HG03469 (cell line): Measurements from ENCODE around the gene RTN4.

Source experiments
- ATAC-seq: cut with Tn5 transposase; IDR thresholded peaks from one replicate; pipeline ENCODE4 v1.9.1; 2021; ENCODE audit warnings: mild to moderate bottlenecking, moderate library complexity, moderate number of reproducible peaks; ENCODE audit not compliant: unreplicated experiment

Gene RTN4

DNA sequence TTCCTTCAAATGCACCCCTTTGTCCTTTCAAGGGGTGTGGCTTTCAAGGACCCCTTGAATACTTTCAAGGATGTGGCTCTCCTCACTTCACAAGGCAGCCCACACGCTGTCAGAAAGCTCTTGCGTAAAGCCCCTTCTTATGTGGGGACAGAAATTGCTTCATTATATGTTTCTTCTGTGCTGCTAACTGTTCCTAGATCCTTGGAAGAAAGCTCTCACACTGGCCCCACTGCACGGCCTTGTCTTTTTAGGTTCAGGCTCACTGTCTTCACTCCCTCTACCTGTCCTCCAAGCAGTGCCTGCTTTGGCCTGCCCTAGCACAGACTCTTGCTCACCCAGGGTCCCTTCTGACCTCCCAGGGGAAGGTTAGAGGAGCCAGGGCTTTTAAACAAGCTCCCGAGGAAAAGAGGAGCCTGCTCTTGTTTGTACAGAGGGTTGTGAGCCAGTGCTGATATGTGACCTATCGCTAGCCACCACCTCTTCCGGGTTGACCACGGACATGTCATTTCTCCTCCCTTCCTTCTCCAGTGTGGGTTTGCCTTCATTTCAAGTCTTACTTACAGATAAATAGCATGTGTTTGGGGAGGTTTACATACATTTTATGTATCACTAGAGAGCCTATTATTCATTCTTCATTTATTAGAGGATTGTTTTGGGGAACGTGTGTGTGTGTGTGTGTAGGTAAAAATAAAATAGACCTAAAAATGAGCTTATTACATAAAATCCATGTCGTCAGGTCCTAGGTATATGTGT, 94.7 kb downstream of the RTN4 start:
- ATAC-seq: no peak

DNA sequence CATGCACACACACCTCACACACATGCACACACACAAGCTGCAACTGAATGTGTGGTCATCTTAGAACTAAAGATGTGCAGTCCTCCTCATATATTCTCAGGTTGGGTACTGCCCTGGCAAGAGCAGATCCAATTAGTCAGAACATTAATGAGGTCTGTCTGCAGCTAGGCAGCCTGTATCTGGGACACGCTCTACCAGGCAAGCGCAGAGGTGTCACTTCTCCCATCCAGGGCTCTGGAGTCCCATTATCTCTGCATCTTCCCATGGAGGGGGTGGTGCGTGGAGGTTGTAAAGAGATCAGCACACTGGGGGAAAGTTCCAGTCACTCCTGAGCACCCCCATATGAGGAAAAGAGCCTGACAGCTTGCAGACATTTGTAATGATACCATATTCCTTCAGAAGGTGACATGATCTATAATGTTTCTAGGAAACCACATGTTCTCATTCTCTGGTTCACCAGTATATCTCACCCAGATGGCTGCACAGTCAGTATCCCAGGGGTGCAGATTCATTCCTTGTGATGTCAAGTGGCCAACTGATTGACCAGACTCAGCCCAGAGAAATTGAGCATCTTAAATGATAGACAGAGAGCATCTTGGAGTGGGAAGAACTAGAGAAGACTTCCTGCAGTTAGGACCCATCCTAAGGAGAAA, 95.4 kb downstream of the RTN4 start:
- no peak for ATAC-seq

DNA sequence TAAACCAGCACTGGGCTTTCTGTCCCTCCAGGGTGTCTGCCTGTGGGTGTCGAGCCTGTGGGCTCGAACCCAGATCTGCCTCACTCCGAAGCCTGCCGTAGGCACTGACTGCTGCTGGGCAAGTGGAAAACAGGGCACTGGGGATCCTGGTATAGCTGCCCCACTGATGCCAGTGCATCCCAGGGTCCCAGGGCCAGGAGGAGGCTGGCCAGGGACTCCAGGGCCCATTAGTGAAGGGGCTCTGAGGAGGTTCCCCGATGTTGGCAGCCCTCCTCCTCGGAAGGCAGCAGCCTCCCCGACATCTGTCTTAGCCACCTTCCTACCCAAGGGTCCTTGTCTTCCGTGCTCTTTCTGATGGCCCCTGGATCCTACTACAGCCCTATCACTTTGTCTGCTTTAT, 96.1 kb downstream of the RTN4 start:
- no peak for ATAC-seq

DNA sequence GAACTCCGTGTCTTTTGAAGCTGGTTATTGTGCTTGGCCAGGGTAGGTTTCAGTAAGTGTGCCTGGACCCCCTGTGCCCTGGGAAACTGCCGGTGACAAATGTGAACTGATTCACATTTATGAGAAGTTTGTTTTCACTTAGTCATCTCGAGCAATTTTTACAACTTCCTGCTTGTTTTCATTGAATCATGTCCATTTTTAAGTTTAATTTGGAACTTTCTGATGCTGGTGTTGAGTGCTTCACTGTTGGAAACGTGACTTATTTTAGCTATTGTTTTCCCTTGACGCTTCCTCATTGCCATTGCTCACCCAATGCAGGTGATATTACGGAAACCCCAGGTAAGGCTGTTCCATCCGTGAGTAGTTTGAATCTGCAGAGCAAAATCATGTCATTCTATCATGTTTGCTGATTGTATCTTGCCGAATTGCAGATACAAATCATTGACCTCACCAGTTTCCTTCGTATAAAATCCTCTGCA, 97.2 kb downstream of the RTN4 start:
- ATAC-seq: no peak

DNA sequence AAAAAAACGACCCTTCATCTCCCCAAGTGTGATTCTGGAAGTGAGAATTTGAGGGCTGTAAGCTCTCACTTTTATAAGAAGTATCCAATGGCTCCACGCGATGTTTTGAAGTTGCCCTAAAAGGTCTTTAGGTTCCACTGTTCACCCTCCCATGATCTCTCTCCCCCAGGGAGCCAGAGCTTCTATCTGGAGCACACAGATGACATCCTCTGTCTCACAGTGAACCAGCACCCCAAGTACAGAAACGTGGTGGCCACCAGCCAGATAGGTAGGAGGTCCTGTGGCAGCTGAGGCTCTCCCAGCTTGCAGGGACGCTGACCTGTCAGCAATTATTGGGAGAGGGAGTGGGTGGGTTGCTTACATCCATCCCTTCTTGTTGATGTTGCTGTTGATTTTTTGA, 97.8 kb downstream of the RTN4 start:
- ATAC-seq: no peak

DNA sequence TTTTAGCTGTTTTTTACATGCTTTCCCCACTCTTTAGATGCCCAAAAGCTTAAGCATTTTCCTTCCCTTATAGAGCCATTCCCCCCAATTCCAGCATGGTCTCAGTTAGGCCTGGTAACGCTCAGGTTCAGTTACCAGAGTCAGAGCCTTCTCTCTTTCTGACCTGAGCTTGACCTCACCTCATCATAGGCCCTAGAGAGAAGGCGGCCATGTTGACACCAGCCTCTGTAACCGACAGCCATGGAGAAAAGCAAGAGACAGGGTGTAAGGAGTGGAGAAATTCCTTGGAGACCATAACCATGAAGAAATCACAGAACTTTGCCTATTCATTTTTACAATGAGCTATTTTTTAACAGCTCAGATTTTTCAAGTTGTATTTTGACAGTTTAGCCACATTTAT, 99.4 kb downstream of the RTN4 start:
- no peak for ATAC-seq

DNA sequence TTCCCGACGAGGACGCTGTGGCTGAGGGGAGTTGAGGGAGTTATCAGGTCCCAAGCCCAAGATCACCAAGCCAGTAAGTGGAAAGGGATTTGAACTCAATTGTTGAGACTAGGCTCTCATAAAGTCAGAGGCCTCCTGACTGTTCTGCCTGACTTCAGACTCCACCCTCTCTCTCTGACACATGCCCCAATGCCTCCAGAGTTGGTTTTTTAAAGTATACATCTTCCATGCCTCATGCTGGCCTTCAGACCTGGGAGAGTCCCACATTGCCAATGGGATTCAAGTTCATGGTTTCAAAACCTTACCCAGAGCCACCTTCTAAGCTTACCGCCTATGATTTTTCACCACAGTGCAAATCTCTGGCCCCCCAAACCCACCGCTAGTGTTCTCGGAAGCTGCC, 100.8 kb downstream of the RTN4 start:
- ATAC-seq: no peak

DNA sequence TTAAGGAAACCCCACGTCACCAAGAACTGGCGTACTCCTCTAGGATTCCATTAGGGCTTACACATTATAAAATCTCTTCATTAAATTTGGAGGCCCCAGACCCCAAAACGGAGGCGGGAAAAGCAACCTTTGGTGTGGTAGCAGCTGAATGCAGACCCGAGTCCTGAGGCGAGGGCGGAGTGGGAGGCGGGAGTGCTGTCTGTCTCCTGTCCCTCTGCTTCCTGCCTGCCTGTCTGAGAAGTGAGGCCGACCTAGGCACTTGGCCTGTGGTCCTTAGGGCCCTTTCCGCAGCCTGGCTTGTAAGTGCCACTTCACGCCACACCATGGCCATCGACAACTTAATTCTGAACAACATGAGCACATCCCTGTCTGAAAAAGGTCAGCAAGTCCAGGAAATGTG, 102.1 kb downstream of the RTN4 start:
- ATAC-seq: no peak

DNA sequence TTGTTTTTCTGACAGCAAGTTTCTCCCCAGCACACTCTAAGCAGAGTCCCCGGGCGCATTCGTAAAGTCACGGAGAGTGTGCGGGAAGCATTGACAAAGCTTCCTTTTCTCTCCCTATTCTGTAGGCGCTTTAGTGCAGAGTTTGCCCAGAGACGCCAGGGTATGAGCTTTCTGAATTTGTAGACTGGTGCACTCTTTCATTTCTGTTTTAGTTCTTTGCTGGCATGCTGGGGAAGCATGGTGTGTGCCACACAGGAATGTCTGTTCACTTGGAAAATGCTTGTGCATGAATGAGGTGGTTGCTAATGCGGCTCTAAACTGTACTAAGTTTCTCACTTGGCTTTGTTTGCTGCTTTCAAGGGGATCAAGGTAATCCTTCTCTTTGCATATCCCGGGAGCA, 102.6 kb downstream of the RTN4 start:
- no peak for ATAC-seq

DNA sequence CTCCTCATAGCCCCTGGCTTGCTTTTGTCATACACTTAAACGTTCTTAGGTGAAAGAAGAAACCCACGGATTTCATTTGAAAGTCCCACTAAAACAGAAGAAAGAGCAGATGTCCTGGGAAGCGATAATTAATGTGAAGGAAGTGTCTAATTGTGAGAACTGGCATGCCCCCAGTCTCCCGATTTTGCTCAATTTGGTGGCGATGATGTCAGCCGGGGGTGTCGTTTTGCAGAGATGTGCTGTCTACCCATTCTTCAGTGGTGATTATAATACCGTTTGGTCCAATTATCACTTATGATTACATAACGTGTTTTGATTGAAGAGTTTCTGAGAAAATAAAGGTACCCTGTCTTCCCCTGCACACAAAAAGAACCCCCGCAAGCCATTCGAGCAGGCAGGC, 103.1 kb downstream of the RTN4 start:
- no peak for ATAC-seq

DNA sequence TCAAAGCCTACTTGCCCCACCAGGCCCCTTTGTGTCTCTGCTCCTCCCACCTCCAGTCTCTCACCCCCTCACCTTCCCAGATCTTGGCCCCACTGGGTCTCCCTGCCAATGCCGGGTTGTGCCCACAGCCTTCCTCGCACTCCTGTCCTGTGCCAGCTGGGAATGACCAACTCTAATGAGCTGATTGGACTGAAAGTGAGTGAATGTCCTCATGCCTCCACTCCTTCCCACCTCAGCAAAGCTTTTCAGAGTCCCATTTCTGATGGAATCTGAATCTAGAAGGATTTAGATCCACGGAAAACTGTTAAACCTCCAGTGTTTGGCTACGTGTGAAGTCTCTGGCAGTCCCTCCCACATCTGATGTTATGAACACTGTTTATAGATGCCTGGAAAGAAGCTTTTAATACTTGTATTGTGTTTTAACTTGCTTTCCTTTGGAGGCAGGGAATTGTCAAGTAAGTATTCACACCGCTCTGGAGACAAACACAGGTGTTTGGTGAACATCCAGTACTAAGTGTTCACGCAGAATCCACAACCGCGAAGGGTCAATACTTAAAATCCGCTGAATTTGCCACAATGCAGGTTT, 103.9 kb downstream of the RTN4 start:
- no peak for ATAC-seq

DNA sequence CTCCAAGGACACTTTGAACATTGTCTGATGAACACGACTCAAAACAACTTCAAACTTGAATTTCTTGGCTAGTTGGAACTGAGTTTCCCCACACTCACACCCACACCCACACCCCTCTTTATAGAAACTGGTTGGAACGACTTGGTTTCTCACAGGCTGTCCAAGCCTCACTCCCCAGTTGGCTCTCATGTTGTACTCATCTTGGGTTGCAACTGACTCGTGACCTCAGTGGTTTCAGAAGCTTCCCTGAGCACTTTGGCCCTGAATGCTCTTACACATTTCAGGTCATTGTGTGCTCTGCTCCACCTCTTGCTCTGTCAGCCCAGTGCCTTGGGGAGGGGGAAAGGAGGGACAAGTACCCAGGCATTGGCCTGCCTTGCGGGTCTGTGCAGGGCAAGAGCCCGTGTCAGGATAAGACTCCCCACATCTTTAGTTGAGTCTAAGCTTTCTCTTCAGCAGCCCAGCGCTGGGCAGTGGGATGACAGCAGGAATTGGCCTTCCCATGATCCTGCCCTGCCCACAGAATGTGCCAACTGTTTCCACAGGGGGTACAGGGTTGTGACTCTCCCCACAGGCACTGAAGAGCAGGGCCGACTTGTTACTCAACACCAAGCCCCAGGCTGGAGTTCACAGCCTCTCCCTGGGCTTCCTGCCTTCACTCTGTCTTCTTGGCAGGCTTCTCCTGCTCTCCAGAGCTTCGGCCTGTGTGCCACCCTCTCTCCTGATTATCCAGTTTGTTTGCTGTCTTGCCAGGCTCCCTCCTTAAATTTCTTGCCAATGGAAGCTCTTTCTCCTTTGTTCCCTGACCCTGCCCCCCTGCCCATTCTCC, 104.6 kb downstream of the RTN4 start:
- ATAC-seq: peak; percentile 50

DNA sequence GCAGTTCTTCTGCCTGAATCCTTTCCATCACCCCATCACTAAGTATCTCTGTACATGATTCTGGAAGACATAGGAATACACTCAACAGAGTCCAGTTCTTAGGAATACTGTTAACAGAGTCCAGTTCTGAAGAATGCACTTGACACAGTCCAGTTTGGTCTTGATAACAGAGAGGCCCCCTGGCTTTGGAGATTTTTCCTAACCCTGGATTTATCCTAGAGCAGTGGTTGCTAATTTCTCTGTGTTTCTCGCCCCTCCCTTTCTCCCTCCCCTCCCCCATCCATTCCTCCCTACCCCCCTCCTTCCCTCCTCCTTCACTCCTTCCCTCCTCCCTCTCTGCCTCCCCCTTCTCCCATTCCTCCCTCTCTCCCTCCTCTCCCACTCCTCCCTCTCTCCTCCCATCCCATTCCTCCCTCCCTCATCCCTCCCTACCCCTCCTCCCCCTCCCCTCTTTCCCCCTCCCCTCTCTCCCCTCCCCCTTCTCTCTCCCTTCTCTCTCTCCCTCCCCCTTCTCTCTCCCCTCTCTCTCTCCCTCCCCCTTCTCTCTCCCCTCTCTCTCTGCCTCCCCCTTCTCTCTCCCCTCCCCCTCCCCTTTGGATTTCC, 105.4 kb downstream of the RTN4 start:
- no peak for ATAC-seq

DNA sequence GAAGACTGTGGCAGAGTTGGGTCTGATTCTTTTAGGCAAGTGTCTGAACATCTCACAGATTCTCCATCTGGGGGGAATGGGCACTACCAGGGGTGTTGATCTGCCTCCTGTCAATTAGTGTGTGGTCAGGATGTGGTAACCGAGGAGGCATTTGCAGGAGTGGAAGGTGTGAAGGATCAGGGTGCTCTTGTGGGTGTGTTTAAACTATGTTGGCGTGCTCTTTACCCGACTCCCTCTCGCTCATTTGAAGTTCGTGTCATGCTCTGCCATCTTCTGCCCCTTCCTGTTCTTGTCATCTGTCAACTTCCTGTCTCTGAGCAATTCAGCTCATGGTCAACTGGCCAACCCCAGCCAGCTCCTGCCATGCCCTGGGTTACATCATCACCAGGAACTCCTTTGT, 107.9 kb downstream of the RTN4 start:
- ATAC-seq: no peak

DNA sequence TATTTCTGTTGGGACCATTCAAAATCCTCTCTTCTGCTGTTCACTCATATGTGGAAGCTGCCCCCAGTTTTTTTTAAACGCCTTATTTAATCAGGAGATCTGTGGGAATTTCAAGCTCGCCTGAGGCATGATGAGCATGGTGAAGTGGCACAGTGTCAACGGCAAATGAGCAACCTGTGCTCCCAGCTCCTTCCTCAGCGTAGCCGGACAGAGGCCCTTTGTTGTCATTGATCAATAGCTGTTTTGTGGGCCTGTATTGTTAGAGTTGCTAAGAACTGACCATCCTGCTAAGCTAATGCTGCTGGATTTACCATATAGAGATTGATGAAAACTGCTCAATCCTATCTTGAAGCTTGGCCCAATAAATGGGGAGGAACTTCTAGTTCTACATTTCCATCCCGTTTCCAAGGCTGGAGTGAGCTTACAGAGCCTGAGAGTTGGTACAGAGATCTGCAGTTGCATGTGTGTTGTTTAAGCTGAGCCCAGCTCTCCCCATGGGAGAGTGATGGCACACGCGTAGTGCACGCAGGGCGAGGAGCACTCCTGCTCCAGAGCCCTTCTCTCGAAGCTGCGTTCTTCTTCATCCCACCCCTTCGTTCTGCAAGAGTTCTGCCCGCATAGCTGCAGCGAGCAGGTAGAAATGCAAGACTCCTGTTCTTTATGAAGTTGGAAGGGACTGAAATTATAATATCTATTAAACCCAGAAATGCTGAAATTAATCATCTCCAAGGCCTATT, 108.8 kb downstream of the RTN4 start:
- no peak for ATAC-seq

DNA sequence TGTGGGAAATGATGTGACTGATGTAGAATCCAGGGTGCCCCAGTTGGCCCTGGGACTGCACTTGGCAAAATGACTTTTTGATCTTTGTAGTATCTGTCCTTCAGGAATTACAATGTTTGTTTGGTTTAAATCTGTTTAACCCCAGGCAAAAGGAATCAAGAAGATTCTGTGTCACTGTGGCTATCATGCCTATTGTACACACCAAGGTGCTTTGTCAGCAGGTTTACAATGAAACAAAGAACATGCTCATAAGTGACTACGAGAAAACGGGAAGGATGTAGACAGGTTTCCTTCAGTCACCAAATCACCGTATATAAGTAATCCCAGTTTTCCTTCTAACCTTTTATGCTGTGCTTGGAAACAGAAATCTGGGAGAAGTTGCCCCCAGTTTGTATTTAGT, 109.5 kb downstream of the RTN4 start:
- ATAC-seq: no peak

DNA sequence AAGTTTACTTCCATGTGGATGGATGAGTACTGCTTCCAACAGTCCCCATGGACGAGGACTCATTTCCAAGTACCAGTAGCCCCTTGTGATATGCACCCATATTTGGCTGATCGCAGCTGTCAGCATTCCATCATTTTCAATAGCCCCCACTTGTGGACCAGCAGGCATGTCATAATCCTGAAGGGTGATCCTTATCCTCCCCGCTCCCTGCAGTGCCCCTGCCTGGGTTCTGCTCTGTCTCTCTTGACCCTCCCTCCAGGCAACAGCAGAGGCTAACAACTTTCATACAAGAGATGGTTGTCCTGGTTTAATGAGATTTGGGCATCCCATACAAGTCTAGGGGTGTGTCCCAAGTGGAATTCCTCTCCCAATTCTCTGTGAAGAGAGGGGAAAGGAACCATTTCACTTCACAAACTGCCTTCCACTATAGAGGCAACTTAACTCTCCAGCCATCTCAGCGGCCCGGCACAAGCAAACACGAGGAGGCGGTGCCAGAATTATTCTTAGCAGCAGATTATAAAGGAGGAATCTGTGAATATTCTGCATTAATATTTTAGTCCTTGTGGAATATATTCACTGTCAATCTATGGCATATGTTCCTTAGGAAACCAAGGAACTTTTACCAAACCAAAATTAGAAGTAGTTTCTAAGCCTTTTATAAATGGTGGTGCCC, 110.7 kb downstream of the RTN4 start:
- ATAC-seq: no peak

DNA sequence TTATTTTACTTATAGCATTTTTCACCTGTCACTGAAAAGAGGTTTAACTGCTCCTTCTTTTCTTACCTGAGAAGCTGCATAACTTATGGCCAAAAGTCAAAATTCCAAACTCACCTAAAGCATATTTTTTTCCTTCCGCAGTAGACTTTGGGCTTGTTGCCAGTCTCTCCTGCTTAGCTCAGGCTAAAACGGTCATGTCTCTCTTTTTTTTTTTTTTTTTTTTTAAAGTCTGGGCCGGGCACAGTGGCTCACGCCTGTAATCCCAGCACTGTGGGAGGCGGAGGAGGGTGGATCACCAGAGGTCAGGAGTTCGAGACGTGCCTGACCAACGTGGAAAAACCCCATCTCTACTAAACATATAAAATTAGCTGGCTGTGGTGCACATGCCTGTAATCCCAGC, 113.5 kb downstream of the RTN4 start:
- no peak for ATAC-seq

DNA sequence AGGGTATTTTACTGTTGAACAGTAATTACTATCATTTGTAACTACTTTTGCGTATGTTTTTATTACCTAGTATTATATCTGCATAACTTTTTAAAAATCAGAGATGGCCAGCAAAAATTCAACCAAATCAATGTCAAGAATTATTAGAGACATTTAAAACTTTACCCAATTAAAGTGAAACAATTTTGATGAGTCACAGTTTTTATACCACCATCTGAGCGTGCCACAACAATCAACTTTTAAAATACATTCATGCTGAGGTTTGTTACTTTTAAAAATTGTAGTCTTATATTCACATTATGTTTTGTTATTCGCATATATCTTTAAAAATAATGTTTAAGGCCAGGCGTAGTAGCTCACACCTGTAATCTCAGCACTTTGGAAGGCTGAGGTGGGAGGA, 114.9 kb downstream of the RTN4 start:
- no peak for ATAC-seq

DNA sequence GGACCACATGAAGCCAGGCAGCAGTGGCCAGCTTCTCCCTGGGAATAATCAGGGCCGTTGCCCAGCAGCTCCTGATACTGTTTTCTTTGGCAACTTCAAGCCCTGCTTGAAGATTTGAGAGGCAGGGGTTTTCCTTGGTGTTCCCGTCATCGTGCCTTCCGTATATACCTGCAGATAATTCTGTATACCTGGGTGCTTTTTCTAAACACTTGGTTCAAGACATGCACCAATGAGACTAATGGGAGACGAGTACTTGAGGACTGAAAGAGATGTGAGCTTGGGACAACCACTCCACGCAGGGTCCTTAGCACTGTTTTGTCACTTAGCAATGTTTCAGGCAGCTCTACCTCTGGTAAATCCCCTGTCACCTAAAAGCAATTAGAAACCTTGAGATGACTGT, 118.8 kb downstream of the RTN4 start:
- ATAC-seq: no peak
